CD4-positive, alpha-beta T cell (primary cell): ENCODE results near the gene P3H2. TPM values are rescaled to one million over a fixed set of nuclear protein-coding genes. Genes with fewer than 3 reads are reported as not detected.

Experiments
- ATAC-seq: fragments of 200-7000 bp; cut with Tn5 transposase; one replicate; pipeline ENCODE4 v1.10.0; 2022; ENCODE audit warnings: mild to moderate bottlenecking; ENCODE audit not compliant: poor library complexity
- CTCF ChIA-PET: fragments of 350-600 bp; sonication (Branson Sonifier 250); formaldehyde crosslinking; loops from one replicate; lab custom pipeline; 2021; ENCODE audit warnings: antibody characterized with exemption, inconsistent platforms; lab: Charles Lee
- POLR2A ChIA-PET: fragments of 350-600 bp; sonication (Branson Sonifier 250); formaldehyde crosslinking; loops from one replicate; lab custom pipeline; 2021; ENCODE audit warnings: antibody characterized with exemption, inconsistent platforms; lab: Charles Lee
- DNase-seq, 14 experiments: peaks; one replicate each; pipeline ENCODE4 v3.0.0-alpha.2; 2013 to 2020; ENCODE audit warnings: mixed read lengths in 2 of 14
- H3K27ac ChIP-seq, 2 donors: one replicate each; pipeline versions ENCODE4 v1.5.1 to v1.7.0; 2013; ENCODE audit warnings: low read length in 2 of 2, low read depth in 1 of 2, mild to moderate bottlenecking in 1 of 2
- H3K27me3 ChIP-seq, 2 experiments: 1 replicate in 1 of 2; 2 replicates in 1 of 2; pipeline versions ENCODE4 v1.6.1 to v1.7.0; 2013; ENCODE audit warnings: low read length in 2 of 2, control low read depth in 1 of 2, mild to moderate bottlenecking in 1 of 2, moderate library complexity in 1 of 2; ENCODE audit not compliant: insufficient read depth in 2 of 2, control insufficient read depth in 1 of 2
- H3K36me3 ChIP-seq: one replicate; pipeline ENCODE4 v1.6.1; 2013; ENCODE audit warnings: low read length, control low read depth; ENCODE audit not compliant: insufficient read depth
- H3K4me1 ChIP-seq: one replicate; pipeline ENCODE4 v1.6.1; 2013; ENCODE audit warnings: low read length, control low read depth; ENCODE audit not compliant: insufficient read depth
- H3K4me3 ChIP-seq: one replicate; pipeline ENCODE4 v1.5.1; 2013; ENCODE audit warnings: mild to moderate bottlenecking, low read length, moderate library complexity
- H3K9me3 ChIP-seq, 2 experiments: 1 replicate in 1 of 2; 2 replicates in 1 of 2; pipeline versions ENCODE4 v1.6.1 to v1.7.0; 2013; ENCODE audit warnings: low read length in 2 of 2, mild to moderate bottlenecking in 2 of 2, control low read depth in 1 of 2, moderate library complexity in 1 of 2; ENCODE audit not compliant: control insufficient read depth in 1 of 2, insufficient read depth in 1 of 2
- H3K27ac Mint-ChIP-seq: one replicate; pipeline ENCODE4 v1.8.0; 2020; ENCODE audit warnings: mixed read lengths
- H3K27me3 Mint-ChIP-seq: one replicate; pipeline ENCODE4 v1.8.0; 2021; ENCODE audit warnings: mixed read lengths
- H3K36me3 Mint-ChIP-seq: one replicate; pipeline ENCODE4 v1.8.0; 2021; ENCODE audit warnings: low read depth, mixed read lengths
- H3K4me1 Mint-ChIP-seq: one replicate; pipeline ENCODE4 v1.8.0; 2021; ENCODE audit warnings: low read depth, mixed read lengths
- H3K4me3 Mint-ChIP-seq: one replicate; pipeline ENCODE4 v1.8.0; 2020; ENCODE audit warnings: mild to moderate bottlenecking, mixed read lengths
- H3K9me3 Mint-ChIP-seq: one replicate; pipeline ENCODE4 v1.8.0; 2020; ENCODE audit warnings: mixed read lengths
- CTCF ChIP-seq: fragments of 200-600 bp; IDR thresholded peaks from one replicate; pipeline ENCODE4 v1.8.0; 2022; ENCODE audit warnings: antibody characterized with exemption, mild to moderate bottlenecking
- intact Hi-C, 2 experiments: fragments of 100-400 bp; cut with DNase I in 1 of 2; cut with micrococcal nuclease in 1 of 2; formaldehyde crosslinking; loops; one replicate each; pipeline versions ENCODE4 v1.15.1 to v1.9.0; 2023 to 2025; cut with DNase I, micrococcal nuclease
- total RNA-seq, 174 experiments: library from RNA in 2 of 174; stranded (reverse) in 2 of 174; gene quantifications; one replicate each; pipeline ENCODE4 v1.2.3 and lab custom pipeline; 2021 to 2026

P3H2 gene
- total RNA-seq, 2 experiments from 2014 or later = not detected

- peaks cover 0 to 9% of the 10 kb centered on the region in 2 experiments for H3K27me3 ChIP-seq
- DNase-seq = no peak
- Mint-ChIP-seq H3K9me3 (no peaks in the 10 kb centered on the region), H3K27me3 (peaks cover 14% of the 10 kb centered on the region), H3K4me3 (no peak overlapping the region), H3K36me3 (no peaks in the 10 kb centered on the region), H3K27ac (no peak overlapping the region), H3K4me1 (no peaks in the 10 kb centered on the region)
- no peaks in the 10 kb centered on the region for H3K4me1 ChIP-seq
- intact Hi-C loops = no loop called here
- no peaks in the 10 kb centered on the region for H3K36me3 ChIP-seq
- no peak overlapping the region for H3K27ac ChIP-seq
- CTCF ChIA-PET = interaction anchor here (1.2 kb wide), 1 partner anchor 11 kb away, joined by 3 read pairs; no protein-coding TSS in a partner anchor
- ATAC-seq = no peak
- POLR2A ChIA-PET = no interaction called here
- no peak overlapping the region for H3K4me3 ChIP-seq
- no peaks in the 10 kb centered on the region for H3K9me3 ChIP-seq
- no peak for TF ChIP-seq CTCF
Observed at GRCh38 chr3:189981668-189982067, 139.0 kb downstream of the P3H2 start.

- H3K27me3 ChIP-seq = peaks cover 0 to 9% of the 10 kb centered on the region in 2 experiments
- intact Hi-C loops = no loop called here
- Mint-ChIP-seq H3K4me3 (no peak overlapping the region), H3K27me3 (peaks cover 22% of the 10 kb centered on the region), H3K4me1 (no peaks in the 10 kb centered on the region), H3K36me3 (no peaks in the 10 kb centered on the region), H3K9me3 (no peaks in the 10 kb centered on the region), H3K27ac (no peak overlapping the region)
- no peak overlapping the region for H3K4me3 ChIP-seq
- DNase-seq (no peak), ATAC-seq (no peak)
- no peaks in the 10 kb centered on the region for H3K9me3 ChIP-seq
- H3K27ac ChIP-seq = no peak overlapping the region
- no peaks in the 10 kb centered on the region for H3K4me1 ChIP-seq
- ChIA-PET CTCF (no interaction called here), POLR2A (no interaction called here)
- TF ChIP-seq CTCF = no peak
- no peaks in the 10 kb centered on the region for H3K36me3 ChIP-seq
Observed at GRCh38 chr3:189978753-189979152, 141.9 kb downstream of the P3H2 start.

GRCh38 chr3:189977174-189977573 lies 143.5 kb downstream of the P3H2 start:
- peaks cover 28% of the 10 kb centered on the region for H3K27me3 Mint-ChIP-seq
- DNase-seq = no peak
- no peaks in the 10 kb centered on the region for H3K36me3 ChIP-seq
- no peak for ATAC-seq
- no peak for TF ChIP-seq CTCF
- no peak overlapping the region for H3K4me3 Mint-ChIP-seq
- ChIA-PET POLR2A (no interaction called here), CTCF (no interaction called here)
- H3K27ac Mint-ChIP-seq = no peak overlapping the region
- no peak overlapping the region for H3K27ac ChIP-seq
- no peaks in the 10 kb centered on the region for H3K4me1 ChIP-seq
- no peaks in the 10 kb centered on the region for H3K36me3 Mint-ChIP-seq
- H3K27me3 ChIP-seq = peaks cover 0 to 9% of the 10 kb centered on the region in 2 experiments
- H3K4me1 Mint-ChIP-seq = no peaks in the 10 kb centered on the region
- intact Hi-C loops = no loop called here
- no peaks in the 10 kb centered on the region for H3K9me3 ChIP-seq
- no peak overlapping the region for H3K4me3 ChIP-seq
- H3K9me3 Mint-ChIP-seq = no peaks in the 10 kb centered on the region
